ENCODE measurements around the gene PHACTR3. TPM values are rescaled to one million over a fixed set of nuclear protein-coding genes. Genes with fewer than 3 reads are reported as not detected.

PHACTR3 gene
- total RNA-seq, 1 donor from 2014 or later = 0.14 TPM

GRCh38 chr20:59737073-59737666 lies 132.8 kb downstream of the PHACTR3 start:
- H3K27ac ChIP-seq (ENCODE audit: low read depth, low read length) = no peak overlapping the region
- Mint-ChIP-seq H3K4me3 (ENCODE audit: unreplicated experiment) (no peak overlapping the region), H3K4me1 (ENCODE audit: low read depth, unreplicated experiment) (no peaks in the 10 kb centered on the region), H3K27ac (ENCODE audit: unreplicated experiment) (no peak overlapping the region), H3K36me3 (ENCODE audit: low read depth, unreplicated experiment) (no peaks in the 10 kb centered on the region), H3K9me3 (ENCODE audit: unreplicated experiment) (no peaks in the 10 kb centered on the region), H3K27me3 (ENCODE audit: low read depth, unreplicated experiment) (peaks cover 36% of the 10 kb centered on the region)
- H3K4me1 ChIP-seq (ENCODE audit: insufficient read depth, low read length) = no peaks in the 10 kb centered on the region
- DNase-seq (ENCODE audit: low read depth) = no peak
- no peak overlapping the region for H3K4me2 ChIP-seq (ENCODE audit: low read length)
- no peaks in the 10 kb centered on the region for H3K9me3 ChIP-seq (ENCODE audit: insufficient read depth, low read depth, low read length)
- H3K4me3 ChIP-seq (ENCODE audit: insufficient read depth, low read depth, low read length) = no peak overlapping the region
- TF ChIP-seq EZH2 (IDR thresholded peaks at IDR 0.05; ENCODE audit: insufficient read depth, low read length) (no peak), CTCF (IDR thresholded peaks at IDR 0.05; ENCODE audit: insufficient read depth, low read depth, low read length) (no peak)
- no peak overlapping the region for H3K9ac ChIP-seq (ENCODE audit: low read length)
- H4K20me1 ChIP-seq (ENCODE audit: insufficient read depth, low read length) = no peaks in the 10 kb centered on the region
- FAIRE-seq = no peak
- no peak overlapping the region for H2AFZ ChIP-seq (ENCODE audit: low read depth, low read length)
- H3K27me3 ChIP-seq (ENCODE audit: insufficient read depth, low read length) = no peaks in the 10 kb centered on the region
- H3K36me3 ChIP-seq (ENCODE audit: insufficient read depth, low read length) = no peaks in the 10 kb centered on the region
- H3K79me2 ChIP-seq (ENCODE audit: insufficient read depth, low read length) = no peaks in the 10 kb centered on the region

- no peak overlapping the region for H3K4me3 Mint-ChIP-seq (ENCODE audit: unreplicated experiment)
- no peak for FAIRE-seq
- no peaks in the 10 kb centered on the region for H3K27me3 ChIP-seq (ENCODE audit: insufficient read depth, low read length)
- H3K27ac ChIP-seq (ENCODE audit: low read depth, low read length) = no peak overlapping the region
- no peak for DNase-seq (ENCODE audit: low read depth)
- no peaks in the 10 kb centered on the region for H3K9me3 Mint-ChIP-seq (ENCODE audit: unreplicated experiment)
- no peak overlapping the region for H3K4me3 ChIP-seq (ENCODE audit: insufficient read depth, low read depth, low read length)
- H3K9me3 ChIP-seq (ENCODE audit: insufficient read depth, low read depth, low read length) = no peaks in the 10 kb centered on the region
- H3K36me3 ChIP-seq (ENCODE audit: insufficient read depth, low read length) = no peaks in the 10 kb centered on the region
- H3K79me2 ChIP-seq (ENCODE audit: insufficient read depth, low read length) = no peaks in the 10 kb centered on the region
- no peak overlapping the region for H3K4me2 ChIP-seq (ENCODE audit: low read length)
- no peaks in the 10 kb centered on the region for H4K20me1 ChIP-seq (ENCODE audit: insufficient read depth, low read length)
- no peak overlapping the region for H3K9ac ChIP-seq (ENCODE audit: low read length)
- no peak overlapping the region for H3K27ac Mint-ChIP-seq (ENCODE audit: unreplicated experiment)
- peaks cover 32% of the 10 kb centered on the region for H3K27me3 Mint-ChIP-seq (ENCODE audit: low read depth, unreplicated experiment)
- no peaks in the 10 kb centered on the region for H3K4me1 ChIP-seq (ENCODE audit: insufficient read depth, low read length)
- H3K36me3 Mint-ChIP-seq (ENCODE audit: low read depth, unreplicated experiment) = no peaks in the 10 kb centered on the region
- H2AFZ ChIP-seq (ENCODE audit: low read depth, low read length) = no peak overlapping the region
- H3K4me1 Mint-ChIP-seq (ENCODE audit: low read depth, unreplicated experiment) = no peaks in the 10 kb centered on the region
- no peak for TF ChIP-seq CTCF (IDR thresholded peaks at IDR 0.05; ENCODE audit: insufficient read depth, low read depth, low read length)
- no peak for TF ChIP-seq EZH2 (IDR thresholded peaks at IDR 0.05; ENCODE audit: insufficient read depth, low read length)
Observed at GRCh38 chr20:59737816-59738215, 133.5 kb downstream of the PHACTR3 start.

GRCh38 chr20:59738851-59739250 lies 134.5 kb downstream of the PHACTR3 start:
- Histone ChIP-seq H3K27me3 (ENCODE audit: insufficient read depth, low read length) (no peaks in the 10 kb centered on the region), H3K79me2 (ENCODE audit: insufficient read depth, low read length) (no peaks in the 10 kb centered on the region), H3K4me2 (ENCODE audit: low read length) (no peak overlapping the region), H2AFZ (ENCODE audit: low read depth, low read length) (no peak overlapping the region), H4K20me1 (ENCODE audit: insufficient read depth, low read length) (no peaks in the 10 kb centered on the region), H3K4me3 (ENCODE audit: insufficient read depth, low read depth, low read length) (no peak overlapping the region), H3K9me3 (ENCODE audit: insufficient read depth, low read depth, low read length) (no peaks in the 10 kb centered on the region), H3K4me1 (ENCODE audit: insufficient read depth, low read length) (no peaks in the 10 kb centered on the region), H3K27ac (ENCODE audit: low read depth, low read length) (no peak overlapping the region), H3K36me3 (ENCODE audit: insufficient read depth, low read length) (no peaks in the 10 kb centered on the region), H3K9ac (ENCODE audit: low read length) (no peak overlapping the region)
- no peak overlapping the region for H3K27ac Mint-ChIP-seq (ENCODE audit: unreplicated experiment)
- H3K4me1 Mint-ChIP-seq (ENCODE audit: low read depth, unreplicated experiment) = no peaks in the 10 kb centered on the region
- peaks cover 32% of the 10 kb centered on the region for H3K27me3 Mint-ChIP-seq (ENCODE audit: low read depth, unreplicated experiment)
- no peak overlapping the region for H3K4me3 Mint-ChIP-seq (ENCODE audit: unreplicated experiment)
- no peak for FAIRE-seq
- no peak for DNase-seq (ENCODE audit: low read depth)
- TF ChIP-seq CTCF (IDR thresholded peaks at IDR 0.05; ENCODE audit: insufficient read depth, low read depth, low read length) (no peak), EZH2 (IDR thresholded peaks at IDR 0.05; ENCODE audit: insufficient read depth, low read length) (no peak)
- no peaks in the 10 kb centered on the region for H3K9me3 Mint-ChIP-seq (ENCODE audit: unreplicated experiment)
- H3K36me3 Mint-ChIP-seq (ENCODE audit: low read depth, unreplicated experiment) = no peaks in the 10 kb centered on the region

Data from astrocyte (in vitro differentiated cells and primary cell).